ENCODE measurements around the gene TP53BP1. TPM values are rescaled to one million over a fixed set of nuclear protein-coding genes. Genes with fewer than 3 reads are reported as not detected.

Gene TP53BP1
- total RNA-seq, 4 donors from 2014 or later: 17.6 to 49.4 (median 29.0) TPM

DNA sequence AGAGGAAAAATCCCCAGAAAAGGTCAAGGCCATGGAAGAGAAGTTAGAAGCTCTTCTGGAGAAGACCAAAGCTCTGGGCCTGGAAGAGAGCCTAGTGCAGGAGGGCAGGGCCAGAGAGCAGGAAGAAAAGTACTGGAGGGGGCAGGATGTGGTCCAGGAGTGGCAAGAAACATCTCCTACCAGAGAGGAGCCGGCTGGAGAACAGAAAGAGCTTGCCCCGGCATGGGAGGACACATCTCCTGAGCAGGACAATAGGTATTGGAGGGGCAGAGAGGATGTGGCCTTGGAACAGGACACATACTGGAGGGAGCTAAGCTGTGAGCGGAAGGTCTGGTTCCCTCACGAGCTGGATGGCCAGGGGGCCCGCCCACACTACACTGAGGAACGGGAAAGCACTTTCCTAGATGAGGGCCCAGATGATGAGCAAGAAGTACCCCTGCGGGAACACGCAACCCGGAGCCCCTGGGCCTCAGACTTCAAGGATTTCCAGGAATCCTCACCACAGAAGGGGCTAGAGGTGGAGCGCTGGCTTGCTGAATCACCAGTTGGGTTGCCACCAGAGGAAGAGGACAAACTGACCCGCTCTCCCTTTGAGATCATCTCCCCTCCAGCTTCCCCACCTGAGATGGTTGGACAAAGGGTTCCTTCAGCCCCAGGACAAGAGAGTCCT lies 33.4 kb upstream of the TP53BP1 start:
- 87% methylated on average over 8 of the region's 11 CpGs for WGBS
- Histone ChIP-seq H3K27ac (no peak overlapping the region), H3K27me3 (no peaks in the 10 kb centered on the region)

DNA sequence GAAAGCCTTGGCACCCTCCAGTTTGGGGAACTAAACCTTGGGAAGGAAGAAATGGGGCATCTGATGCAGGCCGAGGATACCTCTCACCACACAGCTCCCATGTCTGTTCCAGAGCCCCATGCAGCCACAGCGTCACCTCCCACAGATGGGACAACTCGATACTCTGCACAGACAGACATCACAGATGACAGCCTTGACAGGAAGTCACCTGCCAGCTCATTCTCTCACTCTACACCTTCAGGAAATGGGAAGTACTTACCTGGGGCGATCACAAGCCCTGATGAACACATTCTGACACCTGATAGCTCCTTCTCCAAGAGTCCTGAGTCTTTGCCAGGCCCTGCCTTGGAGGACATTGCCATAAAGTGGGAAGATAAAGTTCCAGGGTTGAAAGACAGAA lies 32.2 kb upstream of the TP53BP1 start:
- Histone ChIP-seq H3K9me3 (no peaks in the 10 kb centered on the region), H3K4me3 (no peak overlapping the region), H3K36me3 (peaks cover 38% of the 10 kb centered on the region), H3K4me1 (no peaks in the 10 kb centered on the region), H3K27ac (no peak overlapping the region), H3K27me3 (no peaks in the 10 kb centered on the region)
- DNase-seq (ENCODE audit: low spot score in 2 of 2): no peak
- TF ChIP-seq, protein P1, sequence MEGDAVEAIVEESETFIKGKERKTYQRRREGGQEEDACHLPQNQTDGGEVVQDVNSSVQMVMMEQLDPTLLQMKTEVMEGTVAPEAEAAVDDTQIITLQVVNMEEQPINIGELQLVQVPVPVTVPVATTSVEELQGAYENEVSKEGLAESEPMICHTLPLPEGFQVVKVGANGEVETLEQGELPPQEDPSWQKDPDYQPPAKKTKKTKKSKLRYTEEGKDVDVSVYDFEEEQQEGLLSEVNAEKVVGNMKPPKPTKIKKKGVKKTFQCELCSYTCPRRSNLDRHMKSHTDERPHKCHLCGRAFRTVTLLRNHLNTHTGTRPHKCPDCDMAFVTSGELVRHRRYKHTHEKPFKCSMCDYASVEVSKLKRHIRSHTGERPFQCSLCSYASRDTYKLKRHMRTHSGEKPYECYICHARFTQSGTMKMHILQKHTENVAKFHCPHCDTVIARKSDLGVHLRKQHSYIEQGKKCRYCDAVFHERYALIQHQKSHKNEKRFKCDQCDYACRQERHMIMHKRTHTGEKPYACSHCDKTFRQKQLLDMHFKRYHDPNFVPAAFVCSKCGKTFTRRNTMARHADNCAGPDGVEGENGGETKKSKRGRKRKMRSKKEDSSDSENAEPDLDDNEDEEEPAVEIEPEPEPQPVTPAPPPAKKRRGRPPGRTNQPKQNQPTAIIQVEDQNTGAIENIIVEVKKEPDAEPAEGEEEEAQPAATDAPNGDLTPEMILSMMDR (IDR thresholded peaks at IDR 0.05): no peak
- TF ChIP-seq EP300 (IDR thresholded peaks at IDR 0.05) (no peak), POLR2A (IDR thresholded peaks at IDR 0.05) (no peak), POLR2AphosphoS5 (IDR thresholded peaks at IDR 0.05) (no peak)
- WGBS: 81% methylated on average over 4 of the region's 4 CpGs

More for the DNA sequence above, 33.4 kb upstream of the TP53BP1 start:
- Histone ChIP-seq H3K9me3 (no peaks in the 10 kb centered on the region), H3K4me1 (peaks cover 4% of the 10 kb centered on the region), H3K36me3 (peaks cover 36% of the 10 kb centered on the region), H3K4me3 (no peak overlapping the region)
- TF ChIP-seq, protein P1 (IDR thresholded peaks at IDR 0.05): no peak
- TF ChIP-seq POLR2AphosphoS5 (IDR thresholded peaks at IDR 0.05) (no peak), EP300 (IDR thresholded peaks at IDR 0.05) (no peak), POLR2A (IDR thresholded peaks at IDR 0.05) (no peak)
- DNase-seq (ENCODE audit: low spot score in 2 of 2): no peak

DNA sequence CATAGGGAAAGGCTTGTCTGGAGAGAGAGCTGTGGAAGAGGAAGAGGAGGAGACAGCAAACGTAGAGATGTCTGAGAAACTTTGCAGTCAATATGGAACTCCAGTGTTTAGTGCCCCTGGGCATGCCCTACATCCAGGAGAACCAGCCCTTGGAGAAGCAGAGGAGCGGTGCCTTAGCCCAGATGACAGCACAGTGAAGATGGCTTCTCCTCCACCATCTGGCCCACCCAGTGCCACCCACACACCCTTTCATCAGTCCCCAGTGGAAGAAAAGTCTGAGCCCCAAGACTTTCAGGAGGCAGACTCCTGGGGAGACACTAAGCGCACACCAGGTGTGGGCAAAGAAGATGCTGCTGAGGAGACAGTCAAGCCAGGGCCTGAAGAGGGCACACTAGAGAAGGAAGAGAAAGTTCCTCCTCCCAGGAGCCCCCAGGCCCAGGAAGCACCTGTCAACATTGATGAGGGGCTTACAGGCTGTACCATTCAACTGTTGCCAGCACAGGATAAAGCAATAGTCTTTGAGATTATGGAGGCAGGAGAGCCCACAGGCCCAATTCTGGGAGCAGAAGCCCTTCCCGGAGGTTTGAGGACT lies 31.4 kb upstream of the TP53BP1 start:
- no peak for DNase-seq (ENCODE audit: low spot score in 2 of 2)
- peaks cover 38% of the 10 kb centered on the region for H3K36me3 ChIP-seq
- 94% methylated on average over 4 of the region's 4 CpGs for WGBS

DNA sequence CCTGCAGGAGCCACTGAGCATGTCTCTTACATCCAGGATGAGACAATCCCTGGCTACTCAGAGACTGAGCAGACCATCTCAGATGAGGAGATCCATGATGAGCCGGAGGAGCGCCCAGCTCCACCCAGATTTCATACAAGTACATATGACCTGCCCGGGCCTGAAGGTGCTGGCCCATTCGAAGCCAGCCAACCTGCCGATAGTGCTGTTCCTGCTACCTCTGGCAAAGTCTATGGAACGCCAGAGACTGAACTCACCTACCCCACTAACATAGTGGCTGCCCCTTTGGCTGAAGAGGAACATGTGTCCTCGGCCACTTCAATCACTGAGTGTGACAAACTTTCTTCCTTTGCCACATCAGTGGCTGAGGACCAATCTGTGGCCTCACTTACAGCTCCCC lies 30.7 kb upstream of the TP53BP1 start:
- Histone ChIP-seq H3K36me3 (peaks cover 38% of the 10 kb centered on the region), H3K9me3 (no peaks in the 10 kb centered on the region), H3K4me3 (no peak overlapping the region), H3K4me1 (peaks cover 5% of the 10 kb centered on the region), H3K27ac (no peak overlapping the region), H3K27me3 (no peaks in the 10 kb centered on the region)
- DNase-seq (ENCODE audit: low spot score in 2 of 2): no peak
- WGBS: 68% methylated on average over 5 of the region's 7 CpGs
- TF ChIP-seq POLR2AphosphoS5 (IDR thresholded peaks at IDR 0.05) (no peak), POLR2A (IDR thresholded peaks at IDR 0.05) (no peak), EP300 (IDR thresholded peaks at IDR 0.05) (no peak)

More for the DNA sequence above, 31.4 kb upstream of the TP53BP1 start:
- H3K27ac ChIP-seq: no peak overlapping the region
- no peaks in the 10 kb centered on the region for H3K4me1 ChIP-seq
- no peak overlapping the region for H3K4me3 ChIP-seq
- TF ChIP-seq POLR2AphosphoS5 (IDR thresholded peaks at IDR 0.05): no peak
- no peak for TF ChIP-seq POLR2A (IDR thresholded peaks at IDR 0.05)
- TF ChIP-seq EP300 (IDR thresholded peaks at IDR 0.05): no peak
- TF ChIP-seq, protein P1 (IDR thresholded peaks at IDR 0.05): no peak
- H3K27me3 ChIP-seq: no peaks in the 10 kb centered on the region
- no peaks in the 10 kb centered on the region for H3K9me3 ChIP-seq

DNA sequence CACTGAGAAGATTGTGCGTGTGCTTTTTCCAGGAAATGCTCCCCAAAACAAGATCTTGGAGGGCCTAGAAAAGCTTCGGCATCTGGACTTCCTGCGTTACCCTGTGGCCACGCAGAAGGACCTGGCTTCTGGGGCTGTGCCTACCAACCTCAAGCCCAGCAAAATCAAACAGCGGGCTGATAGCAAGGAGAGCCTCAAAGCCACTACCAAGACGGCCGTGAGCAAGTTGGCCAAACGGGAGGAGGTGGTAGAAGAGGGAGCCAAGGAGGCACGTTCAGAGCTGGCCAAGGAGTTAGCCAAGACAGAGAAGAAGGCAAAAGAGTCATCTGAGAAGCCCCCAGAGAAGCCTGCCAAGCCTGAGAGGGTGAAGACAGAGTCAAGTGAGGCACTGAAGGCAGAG lies 29.3 kb upstream of the TP53BP1 start:
- Histone ChIP-seq H3K4me3 (no peak overlapping the region), H3K27me3 (no peaks in the 10 kb centered on the region), H3K4me1 (peaks cover 19% of the 10 kb centered on the region), H3K27ac (no peak overlapping the region), H3K9me3 (no peaks in the 10 kb centered on the region), H3K36me3 (peaks cover 38% of the 10 kb centered on the region)
- WGBS: 79% methylated on average over 8 of the region's 9 CpGs
- DNase-seq (ENCODE audit: low spot score in 2 of 2): no peak
- no peak for TF ChIP-seq POLR2A (IDR thresholded peaks at IDR 0.05)
- TF ChIP-seq POLR2AphosphoS5 (IDR thresholded peaks at IDR 0.05): no peak
- TF ChIP-seq, protein P1 (IDR thresholded peaks at IDR 0.05): no peak
- TF ChIP-seq EP300 (IDR thresholded peaks at IDR 0.05): no peak
